OCI-LY1 (cell line): ENCODE measurements around the gene LIPG.

Experiments
- CTCF ChIP-seq: fragments of 200-600 bp; sonication (generic), shearing (Covaris generic); IDR thresholded peaks from 2 replicates; pipeline ENCODE4 v1.5.1; 2017; ENCODE audit warnings: mild to moderate bottlenecking, antibody characterized with exemption, low read length, moderate library complexity, mixed read lengths
- EZH2 ChIP-seq: fragments of 200-600 bp; sonication (generic), shearing (Covaris generic); IDR thresholded peaks from 2 replicates; pipeline ENCODE4 v1.8.0; 2017; ENCODE audit warnings: borderline replicate concordance, mixed run types, mild to moderate bottlenecking, antibody characterized with exemption, low read length, moderate library complexity, mixed read lengths

- TF ChIP-seq CTCF: no peak
- no peak for TF ChIP-seq EZH2
Observed at GRCh38 chr18:49616618-49617328, 54.9 kb downstream of the LIPG start.
